ENCODE measurements around the gene ZC3H4.

Gene ZC3H4

DNA sequence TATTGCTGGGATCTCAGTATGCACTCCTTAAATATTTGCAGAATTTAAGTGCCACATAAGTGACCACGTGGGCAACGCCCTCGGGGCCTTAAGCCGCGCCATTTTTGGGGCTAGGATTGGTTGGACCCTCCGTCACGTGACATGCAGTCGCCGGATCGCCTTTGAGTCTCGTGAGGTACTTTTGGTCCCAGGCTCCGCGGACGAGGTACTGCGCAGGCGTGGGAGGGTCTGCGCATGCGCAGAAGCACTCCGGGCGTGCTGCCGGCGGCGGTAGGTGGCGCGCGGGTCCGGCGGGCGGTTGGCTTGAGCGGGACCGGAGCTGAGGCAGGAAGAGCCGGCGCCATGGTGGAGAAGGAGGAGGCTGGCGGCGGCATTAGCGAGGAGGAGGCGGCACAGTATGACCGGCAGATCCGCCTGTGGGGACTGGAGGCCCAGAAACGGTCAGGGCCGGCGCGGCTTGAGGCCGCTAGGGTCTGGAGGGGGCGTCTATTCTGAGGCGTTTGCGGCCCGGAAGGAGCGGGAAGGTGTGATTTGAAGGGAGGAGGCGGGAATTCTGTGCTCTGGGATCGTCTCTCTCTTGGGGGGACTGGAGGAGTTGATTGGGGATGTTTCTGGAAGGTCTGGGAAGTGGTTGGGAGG lies 17.1 kb upstream of the ZC3H4 start, which contains the start of gene SAE1:
Gene SAE1 (plus strand): TSS at position 247 of the 639 bp plus-strand sequence. CDS start 96 bp downstream, at position 343.
- TF ChIP-seq, protein P1, sequence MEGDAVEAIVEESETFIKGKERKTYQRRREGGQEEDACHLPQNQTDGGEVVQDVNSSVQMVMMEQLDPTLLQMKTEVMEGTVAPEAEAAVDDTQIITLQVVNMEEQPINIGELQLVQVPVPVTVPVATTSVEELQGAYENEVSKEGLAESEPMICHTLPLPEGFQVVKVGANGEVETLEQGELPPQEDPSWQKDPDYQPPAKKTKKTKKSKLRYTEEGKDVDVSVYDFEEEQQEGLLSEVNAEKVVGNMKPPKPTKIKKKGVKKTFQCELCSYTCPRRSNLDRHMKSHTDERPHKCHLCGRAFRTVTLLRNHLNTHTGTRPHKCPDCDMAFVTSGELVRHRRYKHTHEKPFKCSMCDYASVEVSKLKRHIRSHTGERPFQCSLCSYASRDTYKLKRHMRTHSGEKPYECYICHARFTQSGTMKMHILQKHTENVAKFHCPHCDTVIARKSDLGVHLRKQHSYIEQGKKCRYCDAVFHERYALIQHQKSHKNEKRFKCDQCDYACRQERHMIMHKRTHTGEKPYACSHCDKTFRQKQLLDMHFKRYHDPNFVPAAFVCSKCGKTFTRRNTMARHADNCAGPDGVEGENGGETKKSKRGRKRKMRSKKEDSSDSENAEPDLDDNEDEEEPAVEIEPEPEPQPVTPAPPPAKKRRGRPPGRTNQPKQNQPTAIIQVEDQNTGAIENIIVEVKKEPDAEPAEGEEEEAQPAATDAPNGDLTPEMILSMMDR (IDR thresholded peaks at IDR 0.05; ENCODE audit: low read depth, low read length) = peak; percentile 37
- no peaks in the 10 kb centered on the region for H3K27me3 ChIP-seq (ENCODE audit: insufficient read depth, low read depth, severe bottlenecking)

GRCh38 chr19:47130120-47130588 lies 16.6 kb upstream of the ZC3H4 start:
- DNase-seq = no peak
- Histone ChIP-seq H3K27ac (no peak overlapping the region; the same call in 1 of the 2 replicates), H3K4me3 (ENCODE audit: low read depth, low read length) (no peak overlapping the region), H3K27me3 (ENCODE audit: insufficient read depth, low read depth, severe bottlenecking) (no peaks in the 10 kb centered on the region), H3K9me3 (ENCODE audit: severe bottlenecking) (peaks cover 6% of the 10 kb centered on the region), H3K36me3 (peaks cover 37% of the 10 kb centered on the region)
- TF ChIP-seq, protein P1 (IDR thresholded peaks at IDR 0.05; ENCODE audit: low read depth, low read length) = no peak

More for the DNA sequence above, 17.1 kb upstream of the ZC3H4 start, which contains the start of gene SAE1:
- Histone ChIP-seq H3K9me3 (ENCODE audit: severe bottlenecking) (peaks cover 6% of the 10 kb centered on the region), H3K36me3 (peaks cover 41% of the 10 kb centered on the region), H3K4me3 (ENCODE audit: low read depth, low read length) (peak within 1 kb of the TSS; percentile 74), H3K27ac (peak within 1 kb of the TSS; percentile 98)
- DNase-seq = peak; percentile 98

GRCh38 chr19:47129579-47129978 lies 16.0 kb upstream of the ZC3H4 start:
- no peak for DNase-seq
- Histone ChIP-seq H3K27ac (no peak overlapping the region), H3K4me3 (ENCODE audit: low read depth, low read length) (no peak overlapping the region), H3K9me3 (ENCODE audit: severe bottlenecking) (peaks cover 6% of the 10 kb centered on the region), H3K27me3 (ENCODE audit: insufficient read depth, low read depth, severe bottlenecking) (no peaks in the 10 kb centered on the region), H3K36me3 (peaks cover 32% of the 10 kb centered on the region)
- TF ChIP-seq, protein P1 (IDR thresholded peaks at IDR 0.05; ENCODE audit: low read depth, low read length) = no peak

DNA sequence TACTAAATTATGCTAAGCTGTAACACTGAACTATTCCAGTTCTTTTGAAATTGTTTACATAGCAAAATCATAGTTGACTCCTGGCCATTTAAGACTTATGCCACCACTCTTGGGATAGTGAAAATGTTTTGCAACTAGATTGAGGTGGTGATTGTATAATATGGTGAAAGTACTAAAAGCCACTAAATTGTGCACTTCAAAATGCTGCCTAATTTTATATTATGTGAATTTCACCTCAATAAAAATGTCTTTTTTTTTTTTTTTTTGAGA lies 12.0 kb upstream of the ZC3H4 start:
- Histone ChIP-seq H3K36me3 (no peaks in the 10 kb centered on the region), H3K4me3 (ENCODE audit: low read depth, low read length) (no peak overlapping the region), H3K27ac (no peak overlapping the region), H3K9me3 (ENCODE audit: severe bottlenecking) (peaks cover 6% of the 10 kb centered on the region), H3K27me3 (ENCODE audit: insufficient read depth, low read depth, severe bottlenecking) (no peaks in the 10 kb centered on the region)
- TF ChIP-seq, protein P1 (IDR thresholded peaks at IDR 0.05; ENCODE audit: low read depth, low read length) = no peak
- no peak for DNase-seq

GRCh38 chr19:47124937-47125668 lies 11.5 kb upstream of the ZC3H4 start:
- Histone ChIP-seq H3K27ac (no peak overlapping the region), H3K4me3 (ENCODE audit: low read depth, low read length) (no peak overlapping the region), H3K27me3 (ENCODE audit: insufficient read depth, low read depth, severe bottlenecking) (no peaks in the 10 kb centered on the region), H3K9me3 (ENCODE audit: severe bottlenecking) (peaks cover 3% of the 10 kb centered on the region), H3K36me3 (no peaks in the 10 kb centered on the region)
- TF ChIP-seq, protein P1 (IDR thresholded peaks at IDR 0.05; ENCODE audit: low read depth, low read length) = peak; percentile 43
- peak; percentile 32 for DNase-seq

All from WERI-Rb-1 (cell line).